GM23338 (cell line): ENCODE results near the gene KCNE1. TPM values are rescaled to one million over a fixed set of nuclear protein-coding genes. Genes with fewer than 3 reads are reported as not detected.
"Not testable (repeated sequence)": the region's sequence is repeated elsewhere in the genome, so short reads cannot be mapped to it uniquely, and the experiment has no call there.

ENCODE experiments used
- ATAC-seq: fragments of 200-7000 bp; cut with Tn5 transposase; 3 replicates; pipeline ENCODE4 v1.9.1; 2020
- DNase-seq: peaks from one replicate; pipeline ENCODE4 v3.0.0-alpha.2; 2015; ENCODE audit warnings: low spot score
- H2AFZ ChIP-seq: fragments of 200-600 bp; sonication (generic); 2 replicates; pipeline ENCODE4 v1.8.0; 2016; ENCODE audit warnings: antibody characterized with exemption, mild to moderate bottlenecking, moderate library complexity
- H3F3A ChIP-seq: fragments of 200-600 bp; sonication (generic); replicated peaks from 2 replicates; pipeline ENCODE4 v1.8.0; 2017; ENCODE audit warnings: antibody characterized with exemption, mixed run types, low read depth
- H3K27ac ChIP-seq: fragments of 200-600 bp; sonication (generic); 2 replicates; pipeline ENCODE4 v1.6.1; 2016; ENCODE audit warnings: low read depth
- H3K27me3 ChIP-seq: fragments of 200-600 bp; sonication (generic); 2 replicates; pipeline ENCODE4 v1.8.0; 2016; ENCODE audit warnings: mild to moderate bottlenecking, mixed run types, moderate library complexity; ENCODE audit not compliant: insufficient read depth
- H3K36me3 ChIP-seq: fragments of 200-600 bp; sonication (generic); 2 replicates; pipeline ENCODE4 v1.8.0; 2016; ENCODE audit warnings: mild to moderate bottlenecking; ENCODE audit not compliant: insufficient read depth
- H3K4me1 ChIP-seq: fragments of 200-600 bp; sonication (generic); 2 replicates; pipeline ENCODE4 v1.8.0; 2016; ENCODE audit warnings: mild to moderate bottlenecking, moderate library complexity; ENCODE audit not compliant: insufficient read depth
- H3K4me2 ChIP-seq: fragments of 200-600 bp; sonication (generic); 2 replicates; pipeline ENCODE4 v1.7.1; 2017; ENCODE audit warnings: mixed run types
- H3K4me3 ChIP-seq: fragments of 200-600 bp; sonication (generic); 2 replicates; pipeline ENCODE4 v1.6.1; 2016; ENCODE audit warnings: mixed run types
- H3K79me2 ChIP-seq: fragments of 200-600 bp; sonication (generic); replicated peaks from 2 replicates; pipeline ENCODE4 v1.8.0; 2017; ENCODE audit warnings: mild to moderate bottlenecking; ENCODE audit not compliant: insufficient read depth
- H3K9me2 ChIP-seq: fragments of 200-600 bp; sonication (generic); 2 replicates; pipeline ENCODE4 v1.8.0; 2017; ENCODE audit not compliant: insufficient read depth
- H4K20me1 ChIP-seq: fragments of 200-600 bp; sonication (generic); replicated peaks from 2 replicates; pipeline ENCODE4 v1.8.0; 2017; ENCODE audit warnings: mild to moderate bottlenecking; ENCODE audit not compliant: insufficient read depth
- H3K27ac Mint-ChIP-seq: 2 replicates; pipeline ENCODE4 v1.8.0; 2020; ENCODE audit warnings: inconsistent platforms, mild to moderate bottlenecking, moderate library complexity, mixed read lengths
- H3K27me3 Mint-ChIP-seq: 3 replicates; pipeline ENCODE4 v1.8.0; 2022; ENCODE audit warnings: low read depth, mild to moderate bottlenecking, moderate library complexity, mixed read lengths, inconsistent platforms; ENCODE audit not compliant: insufficient read depth, poor library complexity
- H3K36me3 Mint-ChIP-seq: 3 replicates; pipeline ENCODE4 v1.8.0; 2021; ENCODE audit warnings: low read depth, mild to moderate bottlenecking, inconsistent platforms, moderate library complexity, mixed read lengths
- H3K4me1 Mint-ChIP-seq: 3 replicates; pipeline ENCODE4 v1.8.0; 2020; ENCODE audit warnings: mild to moderate bottlenecking, inconsistent platforms, mixed read lengths
- H3K4me3 Mint-ChIP-seq: 3 replicates; pipeline ENCODE4 v1.8.0; 2021; ENCODE audit warnings: moderate library complexity, mild to moderate bottlenecking, inconsistent platforms, mixed read lengths
- H3K9me3 Mint-ChIP-seq: 3 replicates; pipeline ENCODE4 v1.8.0; 2020; ENCODE audit warnings: moderate library complexity, mild to moderate bottlenecking, inconsistent platforms, mixed read lengths
- polyA plus RNA-seq: library from polyadenylated mRNA; unstranded; fragments of >200 nt; fragmentation: Nextera tagmentation; extraction: Ambion mirVana; gene quantifications from 2 replicates; pipeline ENCODE4 v1.2.1, GENCODE V29; 2016
- total RNA-seq: library from RNA; depleted of rRNA; stranded (reverse); fragments of >200 nt; shearing (Covaris generic); gene quantifications from 2 replicates; pipeline ENCODE4 v1.2.3, GENCODE V29; 2014

Gene KCNE1
- total and polyA plus RNA-seq, 2 experiments from 2014 or later: 0.07 TPM; not detected in 1

- not testable (repeated sequence) for H3K4me3 Mint-ChIP-seq, H3F3A ChIP-seq, H3K27me3 ChIP-seq, H4K20me1 ChIP-seq, H3K4me3 ChIP-seq, H2AFZ ChIP-seq, H3K27ac ChIP-seq, H3K36me3 Mint-ChIP-seq, H3K9me3 Mint-ChIP-seq, H3K27ac Mint-ChIP-seq, H3K79me2 ChIP-seq, DNase-seq, H3K27me3 Mint-ChIP-seq, H3K4me1 ChIP-seq, H3K9me2 ChIP-seq, H3K4me2 ChIP-seq, H3K36me3 ChIP-seq, H3K4me1 Mint-ChIP-seq
- ATAC-seq: peak; percentile 97
Measured at GRCh38 chr21:34429710-34430109, 82.3 kb downstream of the KCNE1 start.

- H3K36me3 ChIP-seq, H3K27me3 ChIP-seq, H3K9me2 ChIP-seq, H3K27ac ChIP-seq, H3K27ac Mint-ChIP-seq, H3K27me3 Mint-ChIP-seq, H3K4me1 Mint-ChIP-seq, H3K79me2 ChIP-seq, DNase-seq, H3K9me3 Mint-ChIP-seq, H3K4me2 ChIP-seq, H3K36me3 Mint-ChIP-seq, H2AFZ ChIP-seq, H3K4me3 Mint-ChIP-seq, H3F3A ChIP-seq, H3K4me3 ChIP-seq, H3K4me1 ChIP-seq, H4K20me1 ChIP-seq: not testable (repeated sequence)
- peak; percentile 48; the same call in 2 of the 3 replicates for ATAC-seq
Measured at GRCh38 chr21:34428441-34428840, 83.6 kb downstream of the KCNE1 start.

DNA sequence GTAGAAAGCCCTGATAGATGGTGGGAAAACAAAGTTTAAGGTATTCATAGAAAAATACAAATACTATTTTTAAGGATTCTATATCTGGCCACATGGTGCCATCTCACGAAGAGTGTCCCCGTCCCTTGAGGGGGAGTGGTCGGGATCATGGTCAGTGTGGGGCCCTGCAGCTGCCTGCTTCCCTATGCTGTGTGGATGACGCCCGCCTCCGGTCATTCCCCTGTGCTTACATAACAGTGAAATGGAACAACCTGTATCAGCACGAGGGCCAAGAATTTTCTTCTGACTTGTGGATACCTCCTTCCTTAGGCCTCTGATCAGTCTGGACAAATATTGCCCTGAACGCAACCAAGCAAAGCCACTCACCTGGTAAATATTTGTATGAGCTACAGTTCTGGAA is 84.7 kb downstream of the KCNE1 start:
- H3K79me2 ChIP-seq, H2AFZ ChIP-seq, H3K9me3 Mint-ChIP-seq, H4K20me1 ChIP-seq, H3K27ac ChIP-seq, H3K4me1 ChIP-seq, H3K4me1 Mint-ChIP-seq, H3F3A ChIP-seq, H3K4me2 ChIP-seq, DNase-seq, ATAC-seq, H3K36me3 Mint-ChIP-seq, H3K27ac Mint-ChIP-seq, H3K4me3 ChIP-seq, H3K27me3 Mint-ChIP-seq, H3K27me3 ChIP-seq, H3K36me3 ChIP-seq, H3K9me2 ChIP-seq, H3K4me3 Mint-ChIP-seq: not testable (repeated sequence)

DNA sequence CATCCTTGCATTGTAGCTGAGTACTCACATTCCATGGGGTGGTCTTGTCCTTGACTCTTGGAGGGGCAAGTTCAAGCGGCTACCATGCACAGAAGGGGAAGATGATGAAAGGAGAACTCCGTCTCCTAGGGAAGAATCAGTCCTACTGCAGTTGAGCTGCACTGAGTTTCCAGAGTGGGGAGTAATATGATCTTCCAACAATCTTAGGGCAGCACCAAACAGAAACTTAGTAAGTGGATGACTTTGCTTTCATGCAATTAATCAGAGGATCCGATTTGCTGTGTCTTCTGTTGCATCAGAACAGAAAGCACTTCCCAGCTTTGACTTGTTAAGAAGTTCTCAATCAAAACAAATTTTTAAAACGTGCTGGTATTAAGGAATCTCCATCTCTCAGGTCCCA is 88.2 kb downstream of the KCNE1 start, which contains the start of gene SMIM34:
SMIM34 (minus strand) TSS at position 147 of the 400 bp plus-strand sequence; CDS start at position 35, 112 bp downstream.
- not testable (repeated sequence) for H3K27ac Mint-ChIP-seq, H2AFZ ChIP-seq, H3K4me3 Mint-ChIP-seq, ATAC-seq, H3K27ac ChIP-seq, H3K79me2 ChIP-seq, H3K36me3 Mint-ChIP-seq, DNase-seq, H3K27me3 Mint-ChIP-seq, H3K9me2 ChIP-seq, H3K9me3 Mint-ChIP-seq, H3K27me3 ChIP-seq, H4K20me1 ChIP-seq, H3K4me1 Mint-ChIP-seq, H3K4me3 ChIP-seq, H3F3A ChIP-seq, H3K36me3 ChIP-seq, H3K4me1 ChIP-seq, H3K4me2 ChIP-seq

DNA sequence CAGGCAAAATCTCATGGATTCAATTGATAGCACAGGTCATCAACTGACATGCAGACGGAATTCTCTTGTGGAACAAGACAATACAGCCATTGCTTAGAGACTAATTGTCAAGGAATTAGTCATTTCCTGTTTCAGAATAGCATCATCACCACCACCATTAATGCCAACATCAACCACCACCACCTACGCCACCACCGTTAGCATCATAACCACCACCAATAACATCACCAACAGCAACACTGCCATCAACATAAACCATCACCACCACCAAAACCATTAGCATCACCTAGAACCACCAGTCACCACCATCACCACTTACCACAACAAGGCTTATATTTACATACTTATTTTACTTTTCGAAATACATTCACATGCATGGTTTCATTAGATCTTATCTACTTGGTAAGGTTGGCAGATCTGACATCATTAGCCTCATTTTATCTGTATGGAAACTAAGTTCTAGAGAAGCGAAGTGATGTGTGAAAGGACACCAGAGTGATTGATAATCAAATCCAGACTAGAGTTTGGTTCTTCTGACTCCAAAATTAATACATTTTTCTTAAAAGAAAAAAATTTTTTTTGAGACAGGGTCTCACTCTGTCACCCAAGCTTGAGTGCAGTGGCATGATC is 94.4 kb downstream of the KCNE1 start:
- not testable (repeated sequence) for H3K36me3 ChIP-seq, H3F3A ChIP-seq, H3K4me1 ChIP-seq, ATAC-seq, H3K4me2 ChIP-seq, H3K9me2 ChIP-seq, H3K79me2 ChIP-seq, H3K9me3 Mint-ChIP-seq, H3K27me3 ChIP-seq, H3K4me3 ChIP-seq, H3K4me1 Mint-ChIP-seq, H2AFZ ChIP-seq, H3K4me3 Mint-ChIP-seq, H4K20me1 ChIP-seq, DNase-seq, H3K27ac ChIP-seq, H3K27ac Mint-ChIP-seq, H3K27me3 Mint-ChIP-seq, H3K36me3 Mint-ChIP-seq

DNA sequence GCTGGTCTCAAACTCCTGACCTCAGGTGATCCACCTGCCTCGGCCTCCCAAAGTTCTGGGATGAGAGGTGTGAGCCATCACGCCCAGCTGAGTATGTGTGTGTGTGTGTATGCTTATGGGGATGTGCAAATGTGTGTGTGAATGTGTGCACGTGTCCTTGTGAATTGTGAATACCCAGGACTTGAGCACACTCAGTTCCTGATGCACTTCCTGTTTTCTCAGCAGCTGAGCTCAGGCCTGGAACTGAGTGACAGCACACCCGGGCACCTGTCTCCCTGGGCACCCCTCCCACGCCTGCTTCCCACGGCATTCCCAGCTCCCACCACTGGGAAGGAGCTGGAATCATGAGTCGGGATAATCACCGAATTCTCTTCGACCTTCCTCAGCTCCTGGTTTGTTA is 104.7 kb downstream of the KCNE1 start:
- H3K36me3 Mint-ChIP-seq, H3K4me3 Mint-ChIP-seq, H3K27ac ChIP-seq, ATAC-seq, H3K27me3 Mint-ChIP-seq, H3K27ac Mint-ChIP-seq, H3K79me2 ChIP-seq, H3K4me1 Mint-ChIP-seq, H4K20me1 ChIP-seq, DNase-seq, H3K4me1 ChIP-seq, H3K9me2 ChIP-seq, H3K9me3 Mint-ChIP-seq, H3K27me3 ChIP-seq, H3K4me3 ChIP-seq, H3F3A ChIP-seq, H3K36me3 ChIP-seq, H3K4me2 ChIP-seq, H2AFZ ChIP-seq: not testable (repeated sequence)

DNA sequence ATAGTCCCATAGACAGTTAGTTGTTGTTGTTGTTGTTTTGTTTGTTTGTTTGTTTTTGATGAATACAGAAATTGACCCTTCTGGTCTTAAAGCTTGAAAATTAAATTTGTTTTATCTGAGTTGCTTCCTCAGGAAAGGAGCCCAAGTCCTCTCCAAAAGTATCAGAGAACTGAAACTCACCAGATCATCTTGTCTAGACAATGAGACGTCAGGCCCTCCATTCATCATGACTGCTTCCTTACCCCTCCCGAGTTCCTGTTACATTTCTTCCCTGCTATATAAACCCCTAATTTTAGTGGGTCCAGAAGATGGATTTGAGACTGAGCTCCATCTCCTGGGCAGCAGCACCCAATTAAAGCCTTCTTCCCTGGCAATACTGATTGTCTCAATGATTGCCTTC is 105.3 kb downstream of the KCNE1 start:
- H3K36me3 Mint-ChIP-seq, H3K9me2 ChIP-seq, H3K9me3 Mint-ChIP-seq, H3K4me1 ChIP-seq, H3K4me3 Mint-ChIP-seq, H3K4me3 ChIP-seq, H3K4me1 Mint-ChIP-seq, H3K36me3 ChIP-seq, H3K4me2 ChIP-seq, H2AFZ ChIP-seq, H3K79me2 ChIP-seq, ATAC-seq, H3K27ac ChIP-seq, H3K27ac Mint-ChIP-seq, H4K20me1 ChIP-seq, H3K27me3 Mint-ChIP-seq, H3F3A ChIP-seq, DNase-seq, H3K27me3 ChIP-seq: not testable (repeated sequence)
